CD4-positive, alpha-beta T cell (primary cell): ENCODE data around the gene SEBOX. TPM values are rescaled to one million over a fixed set of nuclear protein-coding genes. Genes with fewer than 3 reads are reported as not detected.

ENCODE experiments used
- ATAC-seq: fragments of 200-7000 bp; cut with Tn5 transposase; one replicate; pipeline ENCODE4 v1.10.0; 2022; ENCODE audit warnings: mild to moderate bottlenecking; ENCODE audit not compliant: poor library complexity
- CTCF ChIA-PET: fragments of 350-600 bp; sonication (Branson Sonifier 250); formaldehyde crosslinking; loops from one replicate; lab custom pipeline; 2021; ENCODE audit warnings: antibody characterized with exemption, inconsistent platforms; lab: Charles Lee
- POLR2A ChIA-PET: fragments of 350-600 bp; sonication (Branson Sonifier 250); formaldehyde crosslinking; loops from one replicate; lab custom pipeline; 2021; ENCODE audit warnings: antibody characterized with exemption, inconsistent platforms; lab: Charles Lee
- DNase-seq, 14 experiments: peaks; one replicate each; pipeline ENCODE4 v3.0.0-alpha.2; 2013 to 2020; ENCODE audit warnings: mixed read lengths in 2 of 14
- H3K27ac ChIP-seq, 2 donors: one replicate each; pipeline versions ENCODE4 v1.5.1 to v1.7.0; 2013; ENCODE audit warnings: low read length in 2 of 2, low read depth in 1 of 2, mild to moderate bottlenecking in 1 of 2
- H3K27me3 ChIP-seq, 2 experiments: 1 replicate in 1 of 2; 2 replicates in 1 of 2; pipeline versions ENCODE4 v1.6.1 to v1.7.0; 2013; ENCODE audit warnings: low read length in 2 of 2, control low read depth in 1 of 2, mild to moderate bottlenecking in 1 of 2, moderate library complexity in 1 of 2; ENCODE audit not compliant: insufficient read depth in 2 of 2, control insufficient read depth in 1 of 2
- H3K36me3 ChIP-seq: one replicate; pipeline ENCODE4 v1.6.1; 2013; ENCODE audit warnings: low read length, control low read depth; ENCODE audit not compliant: insufficient read depth
- H3K4me1 ChIP-seq: one replicate; pipeline ENCODE4 v1.6.1; 2013; ENCODE audit warnings: low read length, control low read depth; ENCODE audit not compliant: insufficient read depth
- H3K4me3 ChIP-seq: one replicate; pipeline ENCODE4 v1.5.1; 2013; ENCODE audit warnings: mild to moderate bottlenecking, low read length, moderate library complexity
- H3K9me3 ChIP-seq, 2 experiments: 1 replicate in 1 of 2; 2 replicates in 1 of 2; pipeline versions ENCODE4 v1.6.1 to v1.7.0; 2013; ENCODE audit warnings: low read length in 2 of 2, mild to moderate bottlenecking in 2 of 2, control low read depth in 1 of 2, moderate library complexity in 1 of 2; ENCODE audit not compliant: control insufficient read depth in 1 of 2, insufficient read depth in 1 of 2
- H3K27ac Mint-ChIP-seq: one replicate; pipeline ENCODE4 v1.8.0; 2020; ENCODE audit warnings: mixed read lengths
- H3K27me3 Mint-ChIP-seq: one replicate; pipeline ENCODE4 v1.8.0; 2021; ENCODE audit warnings: mixed read lengths
- H3K36me3 Mint-ChIP-seq: one replicate; pipeline ENCODE4 v1.8.0; 2021; ENCODE audit warnings: low read depth, mixed read lengths
- H3K4me1 Mint-ChIP-seq: one replicate; pipeline ENCODE4 v1.8.0; 2021; ENCODE audit warnings: low read depth, mixed read lengths
- H3K4me3 Mint-ChIP-seq: one replicate; pipeline ENCODE4 v1.8.0; 2020; ENCODE audit warnings: mild to moderate bottlenecking, mixed read lengths
- H3K9me3 Mint-ChIP-seq: one replicate; pipeline ENCODE4 v1.8.0; 2020; ENCODE audit warnings: mixed read lengths
- CTCF ChIP-seq: fragments of 200-600 bp; IDR thresholded peaks from one replicate; pipeline ENCODE4 v1.8.0; 2022; ENCODE audit warnings: antibody characterized with exemption, mild to moderate bottlenecking
- intact Hi-C, 2 experiments: fragments of 100-400 bp; cut with DNase I in 1 of 2; cut with micrococcal nuclease in 1 of 2; formaldehyde crosslinking; loops; one replicate each; pipeline versions ENCODE4 v1.15.1 to v1.9.0; 2023 to 2025; cut with DNase I, micrococcal nuclease
- total RNA-seq, 174 experiments: library from RNA in 2 of 174; stranded (reverse) in 2 of 174; gene quantifications; one replicate each; pipeline ENCODE4 v1.2.3 and lab custom pipeline; 2021 to 2026

SEBOX gene
- total RNA-seq, 2 experiments from 2014 or later, result not detected

DNA sequence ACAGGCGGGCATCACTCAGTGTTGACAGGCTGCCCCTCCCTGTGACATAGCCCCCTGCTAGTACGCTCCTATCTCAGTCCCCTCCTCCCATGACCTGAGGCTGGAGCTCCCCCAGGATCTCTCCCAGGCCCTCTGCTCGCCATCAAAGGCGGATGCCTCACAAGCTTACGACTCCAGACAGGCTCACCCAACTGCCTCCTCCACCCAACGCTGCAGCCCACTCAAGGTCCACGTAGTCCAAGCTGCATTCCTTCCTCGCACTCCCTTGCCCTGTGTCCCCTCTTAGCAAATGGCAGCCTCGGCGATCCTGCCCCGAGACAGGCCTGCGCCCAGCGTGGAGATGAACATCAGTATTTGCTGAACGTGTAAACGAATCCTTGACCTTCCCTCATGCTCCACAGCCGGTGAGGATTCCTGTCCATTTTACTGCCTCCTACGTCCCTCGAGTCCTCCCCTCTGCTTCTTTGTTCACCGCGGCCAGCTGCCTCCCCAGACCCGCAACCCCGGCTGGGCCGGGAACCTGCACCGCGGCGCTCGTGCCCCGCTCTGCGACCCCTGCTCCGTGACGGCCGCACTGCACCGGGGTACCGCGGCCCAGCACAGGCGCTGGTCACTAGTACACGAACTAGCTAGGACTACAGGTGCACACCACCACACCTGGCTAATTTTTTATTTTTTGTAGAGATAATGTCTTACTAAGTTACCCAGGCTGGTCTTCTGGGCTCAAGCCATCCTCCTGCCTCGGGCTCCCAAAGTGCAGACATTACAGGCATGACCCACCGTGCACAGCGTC lies 46.8 kb downstream of the SEBOX start:
- no peak for TF ChIP-seq CTCF
- Mint-ChIP-seq H3K4me1 (peaks cover 24% of the 10 kb centered on the region), H3K4me3 (peak overlapping the region; percentile 96), H3K27ac (peak overlapping the region; percentile 79), H3K27me3 (no peaks in the 10 kb centered on the region), H3K9me3 (no peaks in the 10 kb centered on the region), H3K36me3 (no peaks in the 10 kb centered on the region)
- peaks cover 20% of the 10 kb centered on the region for H3K4me1 ChIP-seq
- H3K9me3 ChIP-seq, result no peaks in the 10 kb centered on the region
- peak overlapping the region; percentile 73 for H3K4me3 ChIP-seq
- CTCF ChIA-PET, result interaction anchor here (1.5 to 2.6 kb wide), 2 partner anchors 17 to 38 kb away, joined by 3 to 15 read pairs; partner anchors contain the start of genes IFT20 and TNFAIP1
- no peaks in the 10 kb centered on the region for H3K27me3 ChIP-seq
- DNase-seq (peak in 2 of 14 experiments; percentile 23 to 27), ATAC-seq (no peak)
- no peaks in the 10 kb centered on the region for H3K36me3 ChIP-seq
- intact Hi-C loops, result loop anchor here (2.0 to 5.0 kb wide), 3 partner anchors 39 to 276 kb away; partner anchors contain the start of genes NLK (in 1 of the 2) and POLDIP2 (in 1 of the 2)
- POLR2A ChIA-PET, result interaction anchor here (1.1 to 4.2 kb wide), 7 partner anchors 14 to 634 kb away, joined by 3 to 28 read pairs (median 6); partner anchors contain the start of genes IFT20, PHF12, POLDIP2 and SARM1
- H3K27ac ChIP-seq, result no peak overlapping the region

DNA sequence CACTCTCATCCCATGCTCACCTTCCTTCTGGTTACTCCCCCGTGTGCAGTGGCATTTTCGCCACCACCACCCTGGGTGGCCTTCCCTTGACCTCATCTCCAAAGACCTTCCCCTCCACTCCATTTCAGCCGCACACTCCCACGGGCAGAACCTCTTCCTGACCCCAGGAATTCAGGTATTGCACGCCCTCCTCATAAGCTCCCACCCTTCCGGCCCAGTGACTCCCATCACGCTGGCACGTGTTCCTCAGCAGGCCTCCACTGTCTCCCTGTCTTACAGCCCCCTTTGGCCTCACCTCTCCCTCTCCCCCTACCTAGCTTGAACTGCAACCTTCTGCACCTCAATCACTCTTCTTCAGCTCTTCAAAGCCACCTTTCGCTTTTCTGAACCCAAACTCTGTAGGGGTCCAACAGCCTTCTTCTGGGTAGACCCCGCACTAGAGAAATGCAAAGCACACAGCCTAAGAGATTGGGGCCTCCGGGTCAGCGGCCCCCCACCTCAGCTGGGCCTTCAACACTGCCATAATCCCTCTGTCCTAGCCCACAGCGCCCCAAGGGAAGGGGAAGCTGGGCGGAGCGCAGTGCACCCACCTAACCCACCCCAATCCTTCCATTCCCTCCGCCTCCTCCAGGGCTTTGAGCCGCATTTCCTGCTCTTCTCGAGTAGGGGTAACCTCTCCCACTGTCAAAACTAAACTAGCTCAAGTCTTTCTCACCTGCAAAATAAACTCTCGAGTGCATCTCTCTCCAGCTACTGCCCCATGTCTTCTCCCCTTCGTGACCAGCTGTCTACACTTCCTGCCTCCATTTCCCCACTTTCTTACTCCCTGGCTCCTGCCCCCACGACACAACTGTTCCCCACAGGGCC lies 47.7 kb downstream of the SEBOX start:
- Mint-ChIP-seq H3K9me3 (no peaks in the 10 kb centered on the region), H3K4me3 (peak overlapping the region; percentile 96), H3K36me3 (no peaks in the 10 kb centered on the region), H3K27ac (no peak overlapping the region), H3K4me1 (peaks cover 24% of the 10 kb centered on the region), H3K27me3 (no peaks in the 10 kb centered on the region)
- ChIA-PET CTCF (interaction anchor here (2.6 kb wide), 1 partner anchor 18 kb away, joined by 15 read pairs; the partner anchor contains the start of genes IFT20 and TNFAIP1), POLR2A (interaction anchor here (2.1 to 4.2 kb wide), 3 partner anchors 14 to 54 kb away, joined by 6 to 28 read pairs (median 7); partner anchors contain the start of genes IFT20, SARM1 and TNFAIP1)
- no peaks in the 10 kb centered on the region for H3K9me3 ChIP-seq
- no peak for ATAC-seq
- no peak for TF ChIP-seq CTCF
- intact Hi-C loops, result loop anchor here in 1 of 2 experiments (5.0 kb wide), 1 partner anchor 275 kb away; the partner anchor contains the start of gene NLK
- no peak overlapping the region for H3K4me3 ChIP-seq
- H3K27me3 ChIP-seq, result no peaks in the 10 kb centered on the region
- DNase-seq, result no peak
- peaks cover 20% of the 10 kb centered on the region for H3K4me1 ChIP-seq
- H3K27ac ChIP-seq, result no peak overlapping the region
- no peaks in the 10 kb centered on the region for H3K36me3 ChIP-seq
